ENCODE data around the gene NDST3. TPM values are rescaled to one million over a fixed set of nuclear protein-coding genes. Genes with fewer than 3 reads are reported as not detected.

NDST3 gene
- not detected for total RNA-seq

GRCh38 chr4:118034053-118034785 is at the start of gene NDST3:
NDST3 (plus strand) TSS chr4:118034486; CDS start chr4:118053911, 19,425 bp downstream.
- no peak within 1 kb of the TSS for H3K27ac Mint-ChIP-seq
- H3K4me1 Mint-ChIP-seq = peaks cover 6% of the 10 kb centered on the region
- no peaks in the 10 kb centered on the region for H3K9me3 Mint-ChIP-seq
- peak within 1 kb of the TSS; percentile 61 for H3K4me3 Mint-ChIP-seq
- peaks cover 51% of the 10 kb centered on the region for H3K27me3 Mint-ChIP-seq
- no peaks in the 10 kb centered on the region for H3K36me3 Mint-ChIP-seq
- DNase-seq = peak; percentile 44

GRCh38 chr4:117986321-117986720 is 48.0 kb upstream of the NDST3 start:
- Mint-ChIP-seq H3K36me3 (no peaks in the 10 kb centered on the region), H3K9me3 (no peaks in the 10 kb centered on the region), H3K27ac (no peak overlapping the region), H3K4me1 (no peaks in the 10 kb centered on the region), H3K4me3 (no peak overlapping the region), H3K27me3 (no peaks in the 10 kb centered on the region)
- no peak for DNase-seq

- no peak overlapping the region for H3K27ac Mint-ChIP-seq
- H3K27me3 Mint-ChIP-seq = no peaks in the 10 kb centered on the region
- H3K4me3 Mint-ChIP-seq = no peak overlapping the region
- H3K36me3 Mint-ChIP-seq = no peaks in the 10 kb centered on the region
- no peak for DNase-seq
- no peaks in the 10 kb centered on the region for H3K9me3 Mint-ChIP-seq
- H3K4me1 Mint-ChIP-seq = no peaks in the 10 kb centered on the region
These were observed 46.8 kb upstream of the NDST3 start for GRCh38 chr4:117987464-117987863.

GRCh38 chr4:117996891-117997290 is 37.4 kb upstream of the NDST3 start:
- Mint-ChIP-seq H3K36me3 (no peaks in the 10 kb centered on the region), H3K4me3 (no peak overlapping the region), H3K27ac (no peak overlapping the region), H3K27me3 (no peaks in the 10 kb centered on the region), H3K9me3 (no peaks in the 10 kb centered on the region), H3K4me1 (no peaks in the 10 kb centered on the region)
- DNase-seq = no peak

GRCh38 chr4:118004088-118004487 is 30.2 kb upstream of the NDST3 start:
- Mint-ChIP-seq H3K27me3 (no peaks in the 10 kb centered on the region), H3K9me3 (no peaks in the 10 kb centered on the region), H3K4me1 (no peaks in the 10 kb centered on the region), H3K27ac (no peak overlapping the region), H3K4me3 (no peak overlapping the region), H3K36me3 (no peaks in the 10 kb centered on the region)
- no peak for DNase-seq

GRCh38 chr4:118005883-118006282 is 28.4 kb upstream of the NDST3 start:
- DNase-seq = no peak
- Mint-ChIP-seq H3K4me3 (no peak overlapping the region), H3K9me3 (no peaks in the 10 kb centered on the region), H3K27ac (no peak overlapping the region), H3K4me1 (no peaks in the 10 kb centered on the region), H3K36me3 (no peaks in the 10 kb centered on the region), H3K27me3 (no peaks in the 10 kb centered on the region)

GRCh38 chr4:118012142-118012541 is 22.1 kb upstream of the NDST3 start:
- Mint-ChIP-seq H3K4me3 (no peak overlapping the region), H3K27ac (no peak overlapping the region), H3K27me3 (peaks cover 6% of the 10 kb centered on the region), H3K36me3 (no peaks in the 10 kb centered on the region), H3K9me3 (no peaks in the 10 kb centered on the region), H3K4me1 (no peaks in the 10 kb centered on the region)
- no peak for DNase-seq

- Mint-ChIP-seq H3K4me1 (no peaks in the 10 kb centered on the region), H3K4me3 (no peak overlapping the region), H3K36me3 (no peaks in the 10 kb centered on the region), H3K27ac (no peak overlapping the region), H3K9me3 (no peaks in the 10 kb centered on the region), H3K27me3 (peaks cover 6% of the 10 kb centered on the region)
- DNase-seq = no peak
These were observed 19.5 kb upstream of the NDST3 start for GRCh38 chr4:118014831-118015230.

GRCh38 chr4:118018381-118019145 is 15.7 kb upstream of the NDST3 start:
- peaks cover 5% of the 10 kb centered on the region for H3K4me1 Mint-ChIP-seq
- DNase-seq = no peak
- no peak overlapping the region for H3K27ac Mint-ChIP-seq
- H3K9me3 Mint-ChIP-seq = no peaks in the 10 kb centered on the region
- H3K4me3 Mint-ChIP-seq = no peak overlapping the region
- H3K36me3 Mint-ChIP-seq = no peaks in the 10 kb centered on the region
- peaks cover 6% of the 10 kb centered on the region for H3K27me3 Mint-ChIP-seq

GRCh38 chr4:118026806-118027205 is 7.5 kb upstream of the NDST3 start:
- no peak for DNase-seq
- H3K27ac Mint-ChIP-seq = no peak overlapping the region
- H3K4me1 Mint-ChIP-seq = peaks cover 5% of the 10 kb centered on the region
- H3K36me3 Mint-ChIP-seq = no peaks in the 10 kb centered on the region
- H3K4me3 Mint-ChIP-seq = no peak overlapping the region
- peaks cover 9% of the 10 kb centered on the region for H3K27me3 Mint-ChIP-seq
- no peaks in the 10 kb centered on the region for H3K9me3 Mint-ChIP-seq

- Mint-ChIP-seq H3K27me3 (peaks cover 27% of the 10 kb centered on the region), H3K36me3 (no peaks in the 10 kb centered on the region), H3K4me3 (no peak overlapping the region), H3K27ac (no peak overlapping the region), H3K4me1 (peaks cover 4% of the 10 kb centered on the region), H3K9me3 (no peaks in the 10 kb centered on the region)
- no peak for DNase-seq
These were observed 5.1 kb upstream of the NDST3 start for GRCh38 chr4:118029224-118029623.

- Mint-ChIP-seq H3K9me3 (no peaks in the 10 kb centered on the region), H3K36me3 (no peaks in the 10 kb centered on the region)
These were observed 1.6 kb upstream of the NDST3 start for GRCh38 chr4:118032691-118033090.

GRCh38 chr4:118033148-118034052 is 886 bp upstream of the NDST3 start:
- no peaks in the 10 kb centered on the region for H3K9me3 Mint-ChIP-seq
- no peaks in the 10 kb centered on the region for H3K36me3 Mint-ChIP-seq
- peak; percentile 3 for DNase-seq
- peaks cover 51% of the 10 kb centered on the region for H3K27me3 Mint-ChIP-seq
- H3K27ac Mint-ChIP-seq = no peak overlapping the region
- H3K4me1 Mint-ChIP-seq = peaks cover 6% of the 10 kb centered on the region
- peak overlapping the region; percentile 61 for H3K4me3 Mint-ChIP-seq

More at GRCh38 chr4:118032691-118033090, 1.6 kb upstream of the NDST3 start:
- no peak overlapping the region for H3K4me3 Mint-ChIP-seq
- no peak for DNase-seq
- H3K27me3 Mint-ChIP-seq = peaks cover 49% of the 10 kb centered on the region
- peaks cover 6% of the 10 kb centered on the region for H3K4me1 Mint-ChIP-seq
- H3K27ac Mint-ChIP-seq = no peak overlapping the region

GRCh38 chr4:118035309-118035708 is 1.0 kb downstream of the NDST3 start:
- peaks cover 6% of the 10 kb centered on the region for H3K4me1 Mint-ChIP-seq
- peaks cover 51% of the 10 kb centered on the region for H3K27me3 Mint-ChIP-seq
- H3K9me3 Mint-ChIP-seq = no peaks in the 10 kb centered on the region
- no peak overlapping the region for H3K4me3 Mint-ChIP-seq
- H3K27ac Mint-ChIP-seq = no peak overlapping the region
- H3K36me3 Mint-ChIP-seq = no peaks in the 10 kb centered on the region
- no peak for DNase-seq

GRCh38 chr4:118036336-118036735 is 2.0 kb downstream of the NDST3 start:
- no peaks in the 10 kb centered on the region for H3K36me3 Mint-ChIP-seq
- DNase-seq = no peak
- peaks cover 48% of the 10 kb centered on the region for H3K27me3 Mint-ChIP-seq
- H3K4me1 Mint-ChIP-seq = peaks cover 6% of the 10 kb centered on the region
- no peak overlapping the region for H3K27ac Mint-ChIP-seq
- no peak overlapping the region for H3K4me3 Mint-ChIP-seq
- H3K9me3 Mint-ChIP-seq = no peaks in the 10 kb centered on the region

Data from activated naive CD8-positive, alpha-beta T cell treated with anti-CD3 and anti-CD28 coated beads for 36 hours (primary cell).